Activated T-helper 1 cell treated with Interleukin-2 at 50 U/mL for 16 hours (primary cell): ENCODE results near the gene RTN4R.

Experiments
- DNase-seq: peaks from one replicate; pipeline ENCODE4 v3.0.0-alpha.2; 2020; ENCODE audit warnings: low read depth

The RTN4R gene

GRCh38 chr22:20198557-20199319, 69.4 kb downstream of the RTN4R start:
- no peak for DNase-seq

GRCh38 chr22:20197407-20198030, 70.6 kb downstream of the RTN4R start:
- no peak for DNase-seq

- DNase-seq = no peak
Observed at GRCh38 chr22:20196094-20196842, 71.8 kb downstream of the RTN4R start.

- DNase-seq = no peak
Observed at GRCh38 chr22:20194681-20195593, 73.2 kb downstream of the RTN4R start.

GRCh38 chr22:20193761-20194494, 74.2 kb downstream of the RTN4R start:
- DNase-seq = no peak

- no peak for DNase-seq
Observed at GRCh38 chr22:20192972-20193760, 75.0 kb downstream of the RTN4R start.

GRCh38 chr22:20192293-20192971, 75.7 kb downstream of the RTN4R start:
- no peak for DNase-seq

- no peak for DNase-seq
Observed at GRCh38 chr22:20191803-20192202, 76.3 kb downstream of the RTN4R start.
